SH-SY5Y (cell line): ENCODE measurements around the gene AGBL3.

Experiments used
- GATA2 ChIP-seq: IDR thresholded peaks from 2 replicates; pipeline ENCODE4 v1.6.1; 2011; ENCODE audit warnings: mild to moderate bottlenecking, low read depth, low read length
- GATA3 ChIP-seq: IDR thresholded peaks from 2 replicates; pipeline ENCODE4 v1.6.1; 2011; ENCODE audit warnings: low read depth, mild to moderate bottlenecking, low read length, moderate library complexity

Gene AGBL3

GRCh38 chr7:135129579-135129978 is 143.3 kb downstream of the AGBL3 start:
- TF ChIP-seq GATA2 = no peak
- TF ChIP-seq GATA3 = no peak

GRCh38 chr7:135143885-135144668 is 157.8 kb downstream of the AGBL3 start:
- no peak for TF ChIP-seq GATA3
- TF ChIP-seq GATA2 = no peak

- TF ChIP-seq GATA3 (no peak), GATA2 (no peak)
Measured at GRCh38 chr7:135147341-135147898, 161.1 kb downstream of the AGBL3 start.

- no peak for TF ChIP-seq GATA2
- TF ChIP-seq GATA3 = no peak
Measured at GRCh38 chr7:135147899-135148721, 161.8 kb downstream of the AGBL3 start, which contains the start of gene TMEM140. Gene TMEM140, plus strand, starts transcription at chr7:135148072. Its CDS starts 16,370 bp downstream, at chr7:135164442.

- no peak for TF ChIP-seq GATA2
- TF ChIP-seq GATA3 = no peak
Measured at GRCh38 chr7:135150072-135150782, 163.9 kb downstream of the AGBL3 start.

- no peak for TF ChIP-seq GATA2
- TF ChIP-seq GATA3 = no peak
Measured at GRCh38 chr7:135151132-135151531, 164.8 kb downstream of the AGBL3 start.

- no peak for TF ChIP-seq GATA2
- TF ChIP-seq GATA3 = no peak
Measured at GRCh38 chr7:135151533-135151932, 165.2 kb downstream of the AGBL3 start.

- TF ChIP-seq GATA3 = no peak
- no peak for TF ChIP-seq GATA2
Measured at GRCh38 chr7:135152442-135152841, 166.1 kb downstream of the AGBL3 start.

GRCh38 chr7:135154734-135155133 is 168.4 kb downstream of the AGBL3 start:
- TF ChIP-seq GATA3 = no peak
- TF ChIP-seq GATA2 = no peak

- TF ChIP-seq GATA3 (no peak), GATA2 (no peak)
Measured at GRCh38 chr7:135156290-135156689, 170.0 kb downstream of the AGBL3 start.

- no peak for TF ChIP-seq GATA2
- no peak for TF ChIP-seq GATA3
Measured at GRCh38 chr7:135158141-135158655, 171.9 kb downstream of the AGBL3 start.

- TF ChIP-seq GATA3 (no peak), GATA2 (no peak)
Measured at GRCh38 chr7:135158874-135159273, 172.6 kb downstream of the AGBL3 start.

GRCh38 chr7:135159359-135160085 is 173.2 kb downstream of the AGBL3 start:
- TF ChIP-seq GATA2 (no peak), GATA3 (no peak)
